Stimulated activated CD4-positive, alpha-beta T cell treated with anti-CD3 and anti-CD28 coated beads, Interleukin-2, amount 100 ng/mL, for 24 hours (primary cell): ENCODE results near the gene INPP4B.
"Not testable (repeated sequence)": the region's sequence is repeated elsewhere in the genome, so short reads cannot be mapped to it uniquely, and the experiment has no call there.

Source experiments
- DNase-seq, 2 donors: peaks; one replicate each; pipeline ENCODE4 v3.0.0-alpha.2; 2020

Gene INPP4B

DNA sequence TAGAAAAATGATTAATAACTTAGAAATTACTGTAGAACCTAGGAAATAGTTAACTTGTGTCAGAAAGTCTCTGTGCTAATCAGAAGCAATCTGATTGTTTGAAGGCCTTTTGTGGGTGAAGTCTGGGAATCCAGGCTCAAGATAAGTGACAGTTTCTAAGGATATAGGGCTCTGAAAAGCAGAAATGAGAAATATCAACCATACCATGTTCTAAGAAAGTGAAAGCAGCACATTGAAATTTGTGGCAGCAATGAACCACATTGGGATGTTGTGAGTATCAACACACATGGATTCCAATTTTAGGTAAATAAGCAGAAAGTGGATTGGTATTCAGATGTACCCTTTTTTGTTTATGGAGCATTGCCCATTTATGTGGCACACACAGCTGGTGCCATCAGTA is 745.2 kb downstream of the INPP4B start:
- DNase-seq, result no peak

DNA sequence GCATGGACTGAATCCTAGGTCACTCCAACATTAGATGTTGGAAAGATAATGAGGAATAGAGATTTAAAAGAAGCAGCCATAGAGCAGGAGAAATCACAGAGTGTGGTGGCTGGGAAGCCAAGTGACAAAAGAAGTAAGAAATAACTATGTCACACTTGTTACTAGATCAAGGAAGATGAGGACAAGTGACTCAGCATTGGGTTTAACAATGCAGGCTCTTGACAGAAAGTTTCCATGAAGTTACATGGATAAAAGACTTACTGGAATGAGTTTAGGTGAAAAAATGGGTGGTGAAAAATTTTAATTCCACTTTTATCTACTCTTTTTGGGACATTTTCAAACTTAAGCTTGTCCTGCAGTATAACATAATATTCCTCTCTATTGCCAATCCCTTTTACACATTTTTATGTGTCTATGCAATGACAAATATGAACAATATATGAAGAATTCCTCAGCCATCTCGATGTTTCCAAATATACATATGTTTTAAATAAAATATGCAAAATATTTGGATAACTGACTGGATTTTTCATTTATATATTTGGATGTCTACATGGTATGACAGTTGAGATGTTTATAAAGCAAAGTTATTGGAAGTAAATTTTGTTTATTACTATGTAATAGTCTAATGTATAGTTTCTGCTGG is 747.1 kb downstream of the INPP4B start:
- DNase-seq, result no peak

DNA sequence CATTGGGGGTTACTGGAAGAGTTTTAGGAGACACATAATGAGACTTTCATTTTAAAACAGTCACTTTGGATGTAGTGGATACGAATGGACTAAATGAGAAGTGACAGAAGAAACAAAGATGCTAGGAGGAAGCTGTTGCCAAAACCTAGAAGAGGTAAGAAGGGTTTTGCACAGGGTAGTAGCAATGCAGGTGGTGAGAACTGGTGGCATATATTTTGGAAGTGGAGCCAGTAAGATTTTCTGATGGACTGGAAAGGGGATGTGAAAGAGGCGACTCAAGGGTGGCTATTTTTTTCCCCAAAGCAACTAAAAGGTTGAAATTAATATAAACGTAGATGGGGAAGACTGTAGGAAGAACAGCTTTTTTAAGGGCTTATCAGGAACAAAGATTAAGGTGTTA is 747.7 kb downstream of the INPP4B start:
- DNase-seq, result no peak

DNA sequence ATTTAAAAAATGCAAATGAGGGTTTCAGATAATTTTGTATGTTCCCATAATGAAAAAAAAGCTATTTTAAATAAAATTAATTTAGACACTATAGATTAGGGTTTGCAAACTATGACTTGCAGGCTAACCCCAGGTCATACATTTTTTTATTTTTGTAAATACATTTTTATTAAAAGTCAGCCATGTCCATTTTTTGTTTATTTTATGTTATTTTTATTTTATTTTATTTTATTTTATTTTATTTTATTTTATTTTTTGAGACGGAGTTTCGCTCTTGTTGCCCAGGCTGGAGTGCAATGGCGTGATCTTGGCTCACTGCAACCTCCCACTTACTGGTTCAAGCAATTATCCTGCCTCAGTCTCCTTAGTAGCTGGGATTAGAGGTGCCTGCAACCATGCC is 749.1 kb downstream of the INPP4B start:
- DNase-seq, result no peak

DNA sequence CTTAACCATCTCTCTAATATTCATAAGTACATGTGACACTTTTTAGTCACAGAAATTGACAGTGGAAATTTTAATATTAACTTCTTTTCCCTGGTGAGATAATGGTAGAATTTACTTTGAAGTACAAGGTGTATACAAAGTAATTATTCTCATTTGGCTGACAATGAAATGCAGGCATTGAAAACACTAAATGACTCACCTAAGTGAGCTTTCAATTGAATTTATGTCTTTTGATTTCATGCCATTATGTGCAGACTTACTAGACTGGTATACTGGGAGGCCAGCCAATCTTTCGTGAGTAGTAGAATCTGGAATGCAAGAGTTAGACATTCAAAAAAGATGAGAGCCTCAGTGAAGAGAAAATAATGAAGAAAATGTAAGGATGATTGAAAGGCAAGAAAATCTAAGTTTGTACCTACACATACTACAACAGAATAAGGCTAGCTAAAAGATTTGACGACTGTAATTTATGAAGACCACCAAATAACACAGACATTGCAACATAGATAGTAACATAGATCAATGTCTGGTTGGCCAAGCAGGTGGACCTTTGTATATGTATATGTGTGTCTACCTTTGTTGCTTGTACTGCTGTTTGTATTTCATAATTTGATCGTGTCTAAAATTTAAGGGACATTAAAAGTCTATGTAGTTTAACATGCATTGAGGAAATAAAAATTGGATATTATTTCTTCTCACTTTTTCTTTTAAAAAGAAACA is 750.1 kb downstream of the INPP4B start:
- no peak for DNase-seq

DNA sequence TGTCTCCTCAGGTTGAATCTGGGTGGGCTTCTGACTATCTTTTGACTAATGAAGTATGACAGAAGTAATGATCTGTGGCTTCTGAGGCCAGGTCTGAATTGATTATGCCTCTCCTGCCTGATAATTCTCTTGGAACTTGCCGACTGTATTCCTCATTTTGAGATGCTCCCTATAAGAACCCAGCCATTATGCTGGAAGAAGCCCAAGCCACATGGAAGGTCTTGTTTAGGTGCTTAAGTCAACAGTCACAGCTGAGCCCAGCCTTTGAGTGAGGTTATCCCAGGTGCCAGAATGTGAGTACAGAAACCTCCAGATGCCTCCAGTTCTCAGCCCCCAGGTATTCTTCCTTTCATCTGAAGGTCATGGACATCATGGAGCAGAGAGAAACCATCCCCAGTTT is 753.2 kb downstream of the INPP4B start:
- DNase-seq, result no peak

DNA sequence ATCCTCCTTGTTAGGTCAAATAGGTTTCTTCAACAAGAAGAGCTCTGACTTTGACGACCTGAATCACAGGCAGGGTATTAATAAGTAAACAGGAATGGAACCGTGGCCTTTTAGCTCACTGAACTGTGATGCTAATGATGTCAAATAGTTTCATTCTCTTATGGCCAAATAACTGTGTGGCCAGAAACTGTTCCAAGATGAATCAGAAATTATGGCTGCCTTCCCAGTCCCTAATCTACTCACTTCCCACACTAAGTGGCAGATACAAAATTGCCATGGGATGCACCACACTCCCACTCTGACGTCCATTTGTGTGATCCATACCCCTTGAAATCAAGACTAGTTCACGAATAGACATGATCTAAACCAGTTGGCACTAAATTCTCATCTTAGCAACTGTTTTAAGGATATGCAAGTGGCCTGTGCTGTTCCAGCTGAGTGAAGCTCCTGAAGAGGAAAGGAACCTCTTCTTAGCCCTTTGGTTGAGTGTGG is 754.4 kb downstream of the INPP4B start:
- DNase-seq, result no peak

DNA sequence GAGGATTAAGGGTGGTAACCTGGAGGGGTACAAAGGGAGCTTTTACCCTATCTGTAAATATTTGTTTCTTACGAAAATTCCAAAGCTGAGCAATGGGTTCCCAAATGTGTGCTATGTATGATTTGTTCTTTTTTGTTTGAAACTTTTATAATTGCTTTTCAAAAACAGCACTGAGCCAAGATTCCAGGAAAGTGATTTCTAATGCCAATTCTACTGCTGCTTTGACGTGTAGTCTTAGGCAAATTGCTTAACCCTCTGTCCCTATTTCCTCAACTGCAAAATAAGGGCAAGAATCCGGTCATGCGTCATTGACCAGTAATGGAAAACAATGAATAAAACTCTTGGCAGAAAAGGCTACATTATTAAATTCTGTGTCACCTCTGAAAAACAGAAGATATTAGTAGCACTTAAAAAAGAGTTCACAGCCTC is 755.0 kb downstream of the INPP4B start:
- DNase-seq, result no peak

DNA sequence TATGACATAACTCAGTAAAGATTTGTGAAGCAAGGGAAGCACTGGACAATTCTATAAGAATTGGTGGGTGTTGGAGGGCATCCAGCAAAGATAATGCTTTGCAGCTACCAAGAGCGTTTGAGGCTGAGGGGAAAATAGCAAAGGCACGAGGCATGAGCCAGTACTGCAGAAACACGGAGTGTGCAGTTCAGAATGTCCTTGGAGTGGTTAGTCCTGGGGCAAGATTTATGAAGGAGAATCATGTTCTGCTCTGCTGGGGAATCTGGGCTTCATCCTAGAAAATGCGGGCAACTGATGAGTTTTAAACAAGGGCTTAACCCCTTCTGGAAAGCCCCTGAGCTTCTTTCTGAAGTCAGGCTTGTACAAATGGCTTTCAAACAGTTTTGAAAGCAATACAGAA is 757.2 kb downstream of the INPP4B start:
- DNase-seq, result no peak

DNA sequence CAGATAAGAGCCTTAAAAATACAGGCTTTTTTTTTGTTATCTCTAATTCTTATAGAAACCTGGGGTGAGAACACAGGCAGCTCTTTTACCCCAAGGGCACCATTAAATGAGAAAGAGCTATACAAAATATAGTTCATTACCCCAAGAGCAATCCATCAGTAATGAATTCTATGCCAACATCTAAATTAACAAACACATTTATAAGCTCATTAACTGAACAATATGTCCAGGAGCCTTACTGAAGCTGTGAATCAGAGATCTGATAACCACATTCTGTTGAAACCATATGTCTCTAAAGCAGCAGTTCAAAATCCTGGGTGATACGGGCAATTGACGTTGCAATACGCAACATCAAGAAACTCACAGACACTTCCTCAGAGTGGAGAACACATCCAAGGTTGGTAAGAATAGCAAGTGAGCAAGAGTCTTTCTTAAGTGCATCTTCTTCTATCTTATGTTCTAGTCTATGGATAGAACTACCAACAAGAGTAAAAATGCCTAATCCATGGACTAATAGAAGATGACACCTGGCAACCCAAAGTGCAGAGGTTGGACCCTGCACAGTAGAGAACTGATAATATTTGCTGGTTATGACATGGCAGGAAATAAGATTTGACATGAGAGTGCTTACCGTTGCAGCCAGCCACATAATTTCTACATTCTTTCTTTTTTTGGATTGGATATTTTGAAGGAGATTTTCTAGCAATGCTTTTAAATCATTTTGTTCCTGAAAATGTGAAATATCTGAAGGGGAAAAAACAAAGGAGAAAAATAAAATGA is 760.4 kb downstream of the INPP4B start:
- no peak for DNase-seq

DNA sequence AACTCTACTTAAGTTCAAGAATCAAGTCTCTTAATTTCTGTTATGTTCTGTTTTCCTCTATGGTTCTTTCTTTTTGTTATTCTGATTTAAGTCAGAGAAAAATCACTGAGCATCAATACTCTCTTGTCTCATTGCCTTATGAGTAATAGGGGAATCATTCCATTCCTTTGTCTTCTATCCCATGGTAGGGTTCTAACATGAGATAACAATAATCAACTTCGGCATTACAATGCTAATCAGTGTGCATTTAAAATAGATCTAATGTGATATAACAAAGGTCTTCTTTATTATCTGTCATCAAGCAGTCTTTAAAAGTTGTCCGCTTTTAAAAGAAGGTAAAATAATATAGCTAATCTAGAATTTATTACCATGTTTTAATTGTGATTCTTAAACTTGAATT is 762.8 kb downstream of the INPP4B start:
- DNase-seq, result no peak

DNA sequence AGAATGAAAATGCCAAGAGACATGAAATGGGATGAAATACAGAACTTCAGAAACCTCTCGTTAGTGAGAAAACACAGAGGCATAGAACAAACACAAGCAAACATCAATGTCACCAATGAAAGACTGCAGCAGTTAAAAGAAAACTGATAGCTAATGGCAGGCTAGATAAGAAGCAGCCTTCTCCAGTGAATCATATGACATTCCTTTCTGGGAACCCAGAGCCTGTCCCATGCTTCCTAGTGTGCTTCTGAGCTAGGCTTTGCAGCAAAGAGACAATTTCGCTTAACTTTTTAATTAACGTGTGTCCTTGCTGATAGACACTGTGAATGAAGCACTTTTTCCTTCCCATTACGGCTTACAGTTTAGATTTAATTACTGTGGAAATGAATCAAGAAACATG is 765.1 kb downstream of the INPP4B start:
- DNase-seq, result no peak

DNA sequence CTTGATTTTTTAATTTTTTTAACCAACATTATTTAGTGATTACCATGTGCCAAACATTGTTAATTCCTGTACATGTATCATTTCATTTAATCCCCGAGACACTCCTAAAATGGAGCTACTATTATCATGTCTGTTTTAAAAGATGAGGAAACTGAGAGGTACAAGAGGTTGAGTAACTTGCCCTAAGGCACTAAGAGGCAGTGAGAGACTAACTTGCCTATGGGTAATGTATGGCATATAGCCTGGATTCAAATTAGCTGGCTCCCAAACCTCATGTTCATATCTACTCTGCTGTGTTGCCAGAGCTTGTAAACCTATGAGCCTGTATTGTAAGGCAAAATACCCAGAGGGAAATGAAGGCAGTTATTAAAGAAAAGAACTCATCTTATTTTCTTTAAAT is 766.1 kb downstream of the INPP4B start:
- no peak for DNase-seq

DNA sequence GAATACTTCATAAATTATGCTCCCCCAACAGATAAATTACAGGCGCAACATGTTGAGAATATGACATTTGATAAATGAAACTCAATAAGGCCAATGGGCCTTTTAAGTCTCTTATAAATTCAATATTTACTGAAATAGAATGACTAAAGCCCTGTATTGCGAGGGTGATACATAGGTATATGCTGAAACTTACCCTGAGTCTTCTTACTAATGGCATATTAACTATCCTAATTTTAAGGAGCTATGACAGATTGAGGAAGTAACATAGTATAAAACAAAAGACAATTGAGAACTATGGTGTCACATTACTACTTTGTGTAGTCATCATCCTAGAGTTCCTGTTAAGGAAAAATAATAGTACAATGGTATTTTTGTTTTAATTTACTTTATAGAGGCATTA is 769.1 kb downstream of the INPP4B start:
- DNase-seq, result no peak

DNA sequence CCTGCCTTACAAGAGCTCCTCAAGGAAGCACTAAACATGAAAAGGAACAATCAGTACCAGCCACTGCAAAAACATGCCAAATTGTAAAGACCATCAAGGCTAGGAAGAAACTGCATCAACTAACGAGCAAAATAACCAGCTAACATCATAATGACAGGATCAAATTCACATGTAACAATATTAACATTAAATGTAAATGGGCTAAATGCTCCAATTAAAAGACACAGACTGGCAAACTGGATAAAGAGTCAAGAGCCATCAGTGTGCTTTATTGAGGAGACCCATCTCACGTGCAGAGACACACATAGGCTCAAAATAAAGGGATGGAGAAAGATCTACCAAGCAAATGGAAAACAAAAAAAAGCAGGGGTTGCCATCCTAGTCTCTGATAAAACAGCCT is 777.8 kb downstream of the INPP4B start:
- not testable (repeated sequence) for DNase-seq

DNA sequence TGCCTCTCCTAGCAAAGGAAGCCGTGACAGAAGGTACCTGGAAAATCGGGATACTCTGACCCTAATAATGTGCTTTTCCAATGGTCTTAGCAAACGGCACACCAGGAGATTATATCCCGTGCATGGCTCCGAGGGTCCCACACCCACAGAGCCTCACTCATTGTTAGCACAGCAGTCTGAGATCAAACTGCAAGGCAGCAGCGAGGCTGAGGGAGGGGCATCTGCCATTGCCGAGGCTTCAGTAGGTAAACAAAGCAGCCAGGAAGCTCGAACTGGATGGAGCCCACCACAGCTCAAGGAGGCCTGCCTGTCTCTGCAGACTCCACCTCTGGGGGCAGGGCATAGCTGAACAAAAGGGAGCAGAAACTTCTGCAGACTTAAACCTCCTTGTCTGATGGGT is 779.5 kb downstream of the INPP4B start:
- DNase-seq, result not testable (repeated sequence)

DNA sequence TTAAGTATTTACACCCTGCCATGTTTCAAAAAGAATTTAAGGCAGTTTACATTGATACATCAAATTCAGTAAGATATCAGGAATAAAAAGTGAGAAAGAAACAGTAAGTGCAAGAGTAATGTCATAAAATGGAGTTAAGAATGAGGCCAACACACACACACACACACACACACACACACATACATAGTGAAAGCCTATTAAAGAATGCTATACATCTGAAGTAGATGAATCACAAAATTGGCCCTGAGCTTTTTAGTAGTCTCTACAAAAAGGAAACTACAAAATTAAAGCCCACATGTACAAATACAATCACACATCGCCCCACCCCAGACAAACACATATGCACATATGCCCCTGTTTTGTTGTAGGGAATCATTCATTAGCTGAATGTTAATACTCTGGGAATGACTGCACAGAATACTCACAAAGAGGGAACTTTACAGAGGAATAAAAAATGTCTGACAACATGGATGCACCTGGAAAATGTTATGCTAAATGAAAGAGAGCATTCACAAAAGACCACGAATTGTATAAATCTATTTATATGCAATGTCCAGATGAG is 780.9 kb downstream of the INPP4B start:
- DNase-seq, result no peak

DNA sequence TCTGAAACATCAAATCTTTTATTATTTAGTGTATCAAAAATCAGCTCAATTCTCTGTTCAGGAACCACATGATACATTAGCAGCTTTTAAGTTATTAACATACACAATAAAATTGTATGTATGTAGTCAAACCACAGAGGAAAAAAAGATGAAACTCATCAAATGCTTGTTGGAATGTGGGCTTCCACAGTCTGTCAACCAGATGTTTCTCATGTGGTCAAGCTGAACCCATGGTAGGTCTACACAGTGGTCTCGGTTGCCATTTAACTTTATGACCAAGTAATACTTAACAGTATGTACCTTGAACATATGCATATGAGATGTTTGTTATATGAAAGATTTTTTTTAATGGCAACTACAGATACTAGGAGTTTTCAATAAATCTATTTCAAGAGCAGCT is 781.9 kb downstream of the INPP4B start:
- DNase-seq, result no peak

DNA sequence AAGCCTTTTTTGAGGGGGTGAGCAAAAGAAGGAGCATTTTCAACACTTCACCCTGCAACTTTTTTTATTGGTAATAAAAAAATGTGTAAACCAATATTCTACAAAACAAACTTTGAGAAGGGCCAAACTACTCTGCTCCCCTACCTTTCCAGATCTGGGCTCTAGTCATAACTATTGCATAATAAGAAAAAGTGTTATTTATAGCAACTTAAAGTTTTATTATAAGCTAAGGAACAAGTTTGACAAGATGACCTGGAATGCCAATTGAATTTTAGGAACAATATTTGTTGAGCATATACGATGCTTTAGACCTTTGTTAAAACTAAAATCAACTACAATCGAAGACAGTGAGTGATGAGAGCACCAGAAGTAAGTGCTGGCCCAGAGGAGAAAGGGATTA is 800.1 kb downstream of the INPP4B start:
- DNase-seq, result no peak

DNA sequence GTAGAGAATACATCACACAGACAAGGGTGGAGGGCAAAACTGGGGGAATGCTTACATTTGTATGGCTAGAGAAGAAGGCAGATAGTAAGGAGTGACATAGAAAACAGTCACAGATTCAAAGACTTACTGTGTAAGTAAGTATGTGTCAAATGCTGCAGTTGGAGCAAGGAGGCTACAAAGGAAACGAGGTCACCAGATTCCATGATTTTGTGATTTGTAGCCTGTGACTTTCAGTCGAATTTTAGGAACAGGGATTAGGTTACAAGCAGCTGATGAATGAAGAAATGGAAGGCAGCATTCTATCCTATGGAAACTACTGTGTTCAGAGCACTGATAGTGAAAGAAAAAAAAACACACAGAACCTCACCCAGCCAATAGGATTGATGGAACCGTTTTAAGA is 801.8 kb downstream of the INPP4B start:
- no peak for DNase-seq

DNA sequence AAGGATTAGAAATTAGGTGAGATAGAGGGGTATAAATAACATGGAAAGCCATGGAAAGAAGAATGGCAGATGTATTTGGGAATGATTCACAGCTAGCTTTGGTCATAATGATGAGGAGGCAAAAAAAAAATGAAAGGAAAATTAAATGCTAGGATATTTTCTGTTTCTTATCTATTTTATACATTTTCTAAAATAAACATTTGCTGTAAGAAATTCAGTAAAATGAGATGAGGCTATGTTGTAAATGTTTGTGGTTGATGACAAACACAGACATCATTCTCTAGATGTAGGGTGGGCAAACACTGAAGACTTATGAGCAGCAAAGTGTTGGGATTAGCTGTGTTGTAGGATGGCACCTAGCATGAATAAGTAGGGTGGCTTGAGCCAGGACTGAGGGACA is 802.6 kb downstream of the INPP4B start:
- DNase-seq, result no peak

DNA sequence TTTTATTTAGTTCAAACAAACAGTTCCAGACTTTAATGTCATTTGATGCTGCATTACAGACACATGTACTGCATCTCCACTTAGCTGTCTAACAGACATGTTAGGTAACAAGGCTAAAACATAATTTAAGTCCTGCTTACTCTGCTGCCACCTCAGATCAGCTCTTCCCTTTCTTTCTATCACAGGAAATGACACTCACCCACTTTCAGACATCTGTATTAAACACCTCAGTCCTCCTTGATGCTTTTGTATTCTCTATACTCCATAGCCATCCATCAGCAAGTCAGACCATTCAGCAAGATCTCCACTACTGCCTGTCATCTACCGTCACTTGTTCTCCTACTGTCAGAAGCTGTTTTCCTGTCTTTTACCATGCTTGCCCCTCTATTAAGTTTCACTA is 804.3 kb downstream of the INPP4B start:
- no peak for DNase-seq

DNA sequence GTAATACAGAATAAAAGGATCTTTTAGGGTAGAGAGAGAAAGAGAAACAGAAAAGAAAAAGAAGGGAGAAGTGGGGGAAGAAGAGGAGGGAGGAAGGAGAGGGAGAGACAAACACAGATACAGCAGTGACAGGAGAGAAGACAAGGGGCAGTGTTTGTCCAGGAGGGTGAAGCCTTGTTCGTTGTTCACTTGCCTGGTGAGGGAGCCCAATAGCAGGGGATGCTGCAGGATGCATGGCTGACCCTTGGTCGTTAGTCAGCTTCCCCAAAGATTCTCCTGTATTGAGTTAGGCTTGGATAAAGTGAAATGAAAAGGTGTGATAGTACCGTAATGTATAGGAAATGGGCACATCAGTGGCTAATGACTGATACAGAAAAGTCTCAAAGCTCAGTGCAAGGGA is 806.1 kb downstream of the INPP4B start:
- DNase-seq, result no peak
